Adipocyte (in vitro differentiated cells): ENCODE measurements around the gene AMBRA1.
A peak's percentile ranks its signal among the peaks of the same experiment; 100 is the strongest.

Experiments
- DNase-seq: peaks from one replicate; pipeline ENCODE4 v3.0.0-alpha.2; 2015; ENCODE audit warnings: low read depth
- H3K27me3 ChIP-seq: replicated peaks from 2 replicates; pipeline ENCODE4 v1.7.0; 2013; ENCODE audit warnings: mild to moderate bottlenecking, low read length, moderate library complexity; ENCODE audit not compliant: control insufficient read depth, insufficient read depth
- H3K36me3 ChIP-seq: 2 replicates; pipeline ENCODE4 v1.7.0; 2013; ENCODE audit warnings: low read length, mild to moderate bottlenecking, moderate library complexity; ENCODE audit not compliant: control insufficient read depth, insufficient read depth, severe bottlenecking
- H3K4me1 ChIP-seq: 2 replicates; pipeline ENCODE4 v1.7.0; 2013; ENCODE audit warnings: mild to moderate bottlenecking, low read length, moderate library complexity; ENCODE audit not compliant: control insufficient read depth, insufficient read depth
- H3K4me3 ChIP-seq: 2 replicates; pipeline ENCODE4 v1.7.0; 2013; ENCODE audit warnings: mild to moderate bottlenecking, low read length, moderate library complexity
- H3K9ac ChIP-seq: 2 replicates; pipeline ENCODE4 v1.7.0; 2013; ENCODE audit warnings: mild to moderate bottlenecking, low read length, moderate library complexity
- H3K9me3 ChIP-seq: 2 replicates; pipeline ENCODE4 v1.7.0; 2013; ENCODE audit warnings: mild to moderate bottlenecking, low read length, moderate library complexity; ENCODE audit not compliant: control insufficient read depth

Gene AMBRA1

DNA sequence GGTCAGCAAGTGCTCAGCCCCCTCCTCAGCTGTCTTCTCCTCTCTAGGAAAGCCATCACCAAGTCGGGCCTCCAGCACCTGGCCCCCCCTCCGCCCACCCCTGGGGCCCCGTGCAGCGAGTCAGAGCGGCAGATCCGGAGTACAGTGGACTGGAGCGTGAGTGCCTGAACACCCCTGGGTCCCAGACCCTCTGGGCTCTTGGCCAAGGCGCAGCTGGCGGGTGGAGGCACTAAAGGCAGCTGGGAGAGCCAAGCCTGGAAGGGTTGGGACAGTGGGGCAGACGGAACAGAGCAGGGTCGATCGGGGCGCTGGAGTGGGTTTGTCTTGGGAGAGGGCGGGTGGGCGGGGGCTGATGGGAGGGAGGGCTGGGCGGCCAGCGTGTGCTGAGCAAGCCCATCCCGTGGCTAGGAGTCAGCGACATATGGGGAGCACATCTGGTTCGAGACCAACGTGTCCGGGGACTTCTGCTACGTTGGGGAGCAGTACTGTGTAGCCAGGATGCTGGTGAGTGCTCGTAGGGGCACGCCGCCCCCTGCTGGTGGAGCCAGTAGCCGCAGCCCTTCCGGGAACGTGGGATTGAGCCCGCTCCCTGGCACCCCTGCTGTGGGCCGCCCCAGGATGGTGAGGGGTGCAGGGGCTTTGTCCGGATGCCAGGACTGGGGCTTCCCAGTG lies 226.4 kb downstream of the AMBRA1 start:
- Histone ChIP-seq H3K9ac (no peak overlapping the region), H3K27me3 (no peaks in the 10 kb centered on the region), H3K4me3 (no peak overlapping the region), H3K4me1 (peaks cover 8% of the 10 kb centered on the region), H3K36me3 (peaks cover 21% of the 10 kb centered on the region), H3K9me3 (no peaks in the 10 kb centered on the region)
- peak; percentile 75 for DNase-seq

DNA sequence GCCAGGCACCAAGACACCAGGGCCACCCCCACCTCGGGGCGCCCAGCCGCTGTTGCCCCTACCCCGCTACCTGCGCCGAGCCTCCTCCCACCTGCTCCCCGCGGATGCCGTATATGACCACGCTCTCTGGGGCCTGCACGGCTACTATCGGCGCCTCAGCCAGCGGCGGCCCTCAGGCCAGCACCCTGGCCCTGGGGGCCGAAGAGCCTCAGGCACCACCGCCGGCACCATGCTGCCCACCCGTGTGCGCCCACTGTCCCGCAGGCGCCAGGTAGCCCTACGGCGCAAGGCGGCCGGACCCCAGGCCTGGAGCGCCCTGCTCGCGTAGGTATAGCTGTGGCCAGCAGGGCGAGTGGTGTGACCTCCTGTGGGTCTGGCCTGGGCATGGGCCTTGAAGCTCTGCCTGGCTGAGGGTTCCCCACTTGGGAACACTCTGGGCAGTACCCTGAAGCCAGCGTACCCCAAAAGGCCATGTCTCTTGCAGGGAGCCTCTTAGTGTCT lies 227.1 kb downstream of the AMBRA1 start:
- Histone ChIP-seq H3K4me3 (no peak overlapping the region), H3K9me3 (no peaks in the 10 kb centered on the region), H3K4me1 (peaks cover 9% of the 10 kb centered on the region), H3K36me3 (peaks cover 17% of the 10 kb centered on the region), H3K9ac (no peak overlapping the region), H3K27me3 (no peaks in the 10 kb centered on the region)
- DNase-seq = no peak

DNA sequence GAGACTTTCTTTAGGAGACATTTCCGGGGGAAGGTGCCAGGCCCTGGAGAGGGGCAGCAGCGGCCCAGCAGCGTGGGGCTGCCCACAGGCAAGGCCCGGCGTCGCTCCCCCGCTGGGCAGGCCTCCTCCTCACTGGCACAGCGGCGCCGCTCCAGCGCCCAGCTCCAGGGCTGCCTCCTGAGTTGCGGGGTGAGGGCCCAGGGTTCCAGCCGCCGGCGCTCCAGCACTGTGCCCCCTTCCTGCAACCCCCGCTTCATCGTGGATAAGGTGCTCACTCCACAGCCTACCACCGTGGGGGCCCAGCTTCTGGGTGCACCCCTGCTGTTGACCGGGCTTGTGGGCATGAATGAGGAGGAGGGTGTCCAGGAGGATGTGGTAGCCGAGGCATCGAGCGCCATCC lies 227.6 kb downstream of the AMBRA1 start:
- no peaks in the 10 kb centered on the region for H3K27me3 ChIP-seq
- no peak for DNase-seq
- peaks cover 13% of the 10 kb centered on the region for H3K36me3 ChIP-seq
- H3K4me3 ChIP-seq = no peak overlapping the region
- H3K4me1 ChIP-seq = peaks cover 13% of the 10 kb centered on the region
- H3K9me3 ChIP-seq = no peaks in the 10 kb centered on the region
- H3K9ac ChIP-seq = no peak overlapping the region

DNA sequence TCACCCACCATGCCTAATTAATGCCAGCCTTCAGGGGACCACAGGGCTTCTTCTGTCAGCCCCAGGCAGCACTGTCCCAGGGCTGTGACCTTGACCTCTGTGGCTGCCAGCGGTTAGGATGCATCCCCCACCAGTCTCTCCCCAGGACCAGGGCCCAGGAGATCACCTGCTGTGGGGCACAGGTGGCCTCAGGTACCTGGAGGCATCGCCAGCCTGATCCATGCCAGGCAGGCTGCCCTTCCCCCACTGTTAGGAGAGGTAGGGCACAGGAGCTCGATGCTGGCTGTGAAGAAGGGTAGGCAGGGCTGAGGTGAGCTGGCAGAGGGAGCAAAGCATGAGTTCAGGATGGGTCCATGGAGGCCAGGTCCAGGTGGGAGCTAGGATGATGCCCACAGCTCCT lies 229.0 kb downstream of the AMBRA1 start:
- Histone ChIP-seq H3K9me3 (no peaks in the 10 kb centered on the region), H3K36me3 (peaks cover 6% of the 10 kb centered on the region), H3K4me1 (peaks cover 20% of the 10 kb centered on the region), H3K4me3 (no peak overlapping the region), H3K27me3 (no peaks in the 10 kb centered on the region), H3K9ac (no peak overlapping the region)
- DNase-seq = no peak

DNA sequence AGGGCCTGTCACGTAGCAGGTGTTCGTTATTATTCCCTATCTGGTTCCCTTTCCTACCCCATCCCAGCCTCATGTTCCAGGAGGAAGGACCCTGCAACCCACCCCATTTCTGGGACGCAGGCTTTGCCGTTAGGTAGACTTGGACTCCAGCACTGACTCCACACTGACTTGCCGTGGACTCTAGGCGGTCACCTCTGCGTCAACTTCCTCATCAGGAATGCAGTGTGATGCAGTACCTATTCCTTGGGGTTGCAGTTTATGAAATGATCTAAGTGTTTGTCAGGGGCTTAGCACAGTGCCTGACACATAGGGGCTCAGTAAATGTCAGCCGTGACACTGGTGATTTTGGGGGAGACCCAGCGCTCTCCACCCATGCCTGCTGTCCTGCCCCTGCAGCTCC lies 229.8 kb downstream of the AMBRA1 start:
- Histone ChIP-seq H3K9ac (no peak overlapping the region), H3K27me3 (no peaks in the 10 kb centered on the region), H3K36me3 (peaks cover 5% of the 10 kb centered on the region), H3K4me3 (no peak overlapping the region), H3K4me1 (peaks cover 20% of the 10 kb centered on the region), H3K9me3 (no peaks in the 10 kb centered on the region)
- DNase-seq = no peak

DNA sequence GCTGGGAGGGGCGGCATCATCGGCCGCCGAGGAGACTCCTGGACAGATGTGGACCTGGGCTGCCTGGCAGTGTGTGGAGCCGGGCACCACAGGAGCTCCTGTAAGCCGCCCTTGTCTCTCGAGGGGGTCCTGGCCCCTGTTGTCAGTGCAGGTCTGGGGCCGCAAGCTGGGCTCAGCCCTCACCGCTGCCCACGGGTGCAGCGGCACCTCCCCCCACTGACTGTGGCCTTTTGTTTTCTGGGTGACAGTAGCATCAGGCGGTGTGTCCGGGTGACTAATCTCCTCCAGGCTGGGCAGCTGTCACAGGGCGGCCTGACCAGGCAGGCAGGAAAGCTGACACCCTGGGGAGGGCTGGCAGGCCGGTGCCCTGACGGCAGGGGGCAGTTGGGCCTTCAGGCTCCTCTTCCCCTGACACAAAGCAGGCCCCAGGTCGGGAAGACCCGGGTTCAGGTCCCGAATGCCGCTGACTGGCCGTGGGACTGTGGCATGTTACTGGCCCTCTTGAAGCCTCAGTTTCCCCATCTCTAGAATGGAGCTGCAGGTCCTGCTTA lies 230.3 kb downstream of the AMBRA1 start:
- Histone ChIP-seq H3K4me1 (peaks cover 20% of the 10 kb centered on the region), H3K27me3 (no peaks in the 10 kb centered on the region), H3K4me3 (no peak overlapping the region), H3K36me3 (peaks cover 5% of the 10 kb centered on the region), H3K9me3 (no peaks in the 10 kb centered on the region), H3K9ac (no peak overlapping the region)
- DNase-seq = peak; percentile 30

DNA sequence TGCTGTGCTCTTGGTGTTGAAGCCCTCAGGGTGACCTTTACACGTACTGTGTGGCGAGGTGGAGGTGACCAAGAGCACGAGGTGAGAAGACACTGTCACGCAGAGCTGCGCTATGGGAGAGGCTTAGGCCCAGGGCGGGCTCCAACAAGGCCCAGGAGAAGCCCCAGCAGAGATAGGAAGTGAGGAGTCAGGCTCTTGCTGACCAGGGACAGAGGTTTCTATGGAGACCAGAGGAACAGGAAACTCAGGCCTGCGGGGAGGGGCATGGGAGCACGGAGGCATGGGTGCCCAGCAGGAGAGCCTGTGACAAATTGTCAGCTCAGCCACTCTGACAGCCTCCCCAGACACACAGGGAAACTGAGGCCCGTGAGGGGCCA lies 230.8 kb downstream of the AMBRA1 start:
- peaks cover 20% of the 10 kb centered on the region for H3K4me1 ChIP-seq
- peaks cover 2% of the 10 kb centered on the region for H3K36me3 ChIP-seq
- peak; percentile 41 for DNase-seq
- no peaks in the 10 kb centered on the region for H3K27me3 ChIP-seq
- no peak overlapping the region for H3K4me3 ChIP-seq
- no peaks in the 10 kb centered on the region for H3K9me3 ChIP-seq
- H3K9ac ChIP-seq = no peak overlapping the region

DNA sequence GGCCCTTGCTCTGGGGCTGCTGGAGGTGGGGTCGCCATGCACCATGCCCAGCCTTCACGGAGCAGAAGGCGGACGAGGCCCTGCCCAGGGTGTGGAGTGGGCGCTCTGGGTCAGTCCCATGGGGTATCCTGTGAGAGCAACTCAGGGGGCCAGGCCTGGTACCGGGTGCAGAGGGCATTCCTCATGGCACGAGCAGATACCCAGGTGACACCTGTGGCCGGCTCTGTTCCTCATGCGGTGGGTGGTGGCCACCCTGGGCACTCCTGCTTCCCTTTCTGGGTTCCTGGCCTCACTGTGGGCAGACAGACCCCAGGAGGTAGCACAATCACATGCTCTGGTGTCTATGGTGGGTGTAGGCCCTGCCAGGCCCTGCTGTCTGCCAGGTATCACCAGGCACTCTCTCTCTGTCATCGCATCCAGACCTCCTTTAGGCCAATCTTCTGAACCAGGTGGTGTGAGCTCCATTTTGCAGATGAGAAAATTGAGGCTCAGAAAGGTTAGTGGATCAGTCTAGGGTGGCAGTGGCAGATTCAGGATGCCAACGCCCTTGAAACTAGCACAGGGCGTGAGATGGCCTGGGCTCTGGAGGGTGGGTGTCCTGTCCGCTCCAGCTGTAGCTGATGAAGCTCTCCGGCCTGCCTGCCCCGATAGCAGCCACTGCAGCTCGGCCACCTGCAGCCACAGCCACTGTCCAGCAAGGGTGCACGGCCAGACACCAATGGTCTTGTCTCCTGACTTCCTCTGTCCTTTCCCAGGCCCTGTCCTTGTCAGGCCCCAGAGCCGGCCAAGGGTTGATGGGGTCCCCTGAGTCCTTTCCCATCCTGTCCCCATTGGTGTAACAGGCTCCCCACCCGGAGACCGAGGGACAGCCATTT lies 231.4 kb downstream of the AMBRA1 start:
- H3K27me3 ChIP-seq = no peaks in the 10 kb centered on the region
- no peaks in the 10 kb centered on the region for H3K9me3 ChIP-seq
- no peaks in the 10 kb centered on the region for H3K36me3 ChIP-seq
- H3K9ac ChIP-seq = peak overlapping the region; percentile 41
- no peak for DNase-seq
- no peak overlapping the region for H3K4me3 ChIP-seq
- H3K4me1 ChIP-seq = peaks cover 20% of the 10 kb centered on the region

DNA sequence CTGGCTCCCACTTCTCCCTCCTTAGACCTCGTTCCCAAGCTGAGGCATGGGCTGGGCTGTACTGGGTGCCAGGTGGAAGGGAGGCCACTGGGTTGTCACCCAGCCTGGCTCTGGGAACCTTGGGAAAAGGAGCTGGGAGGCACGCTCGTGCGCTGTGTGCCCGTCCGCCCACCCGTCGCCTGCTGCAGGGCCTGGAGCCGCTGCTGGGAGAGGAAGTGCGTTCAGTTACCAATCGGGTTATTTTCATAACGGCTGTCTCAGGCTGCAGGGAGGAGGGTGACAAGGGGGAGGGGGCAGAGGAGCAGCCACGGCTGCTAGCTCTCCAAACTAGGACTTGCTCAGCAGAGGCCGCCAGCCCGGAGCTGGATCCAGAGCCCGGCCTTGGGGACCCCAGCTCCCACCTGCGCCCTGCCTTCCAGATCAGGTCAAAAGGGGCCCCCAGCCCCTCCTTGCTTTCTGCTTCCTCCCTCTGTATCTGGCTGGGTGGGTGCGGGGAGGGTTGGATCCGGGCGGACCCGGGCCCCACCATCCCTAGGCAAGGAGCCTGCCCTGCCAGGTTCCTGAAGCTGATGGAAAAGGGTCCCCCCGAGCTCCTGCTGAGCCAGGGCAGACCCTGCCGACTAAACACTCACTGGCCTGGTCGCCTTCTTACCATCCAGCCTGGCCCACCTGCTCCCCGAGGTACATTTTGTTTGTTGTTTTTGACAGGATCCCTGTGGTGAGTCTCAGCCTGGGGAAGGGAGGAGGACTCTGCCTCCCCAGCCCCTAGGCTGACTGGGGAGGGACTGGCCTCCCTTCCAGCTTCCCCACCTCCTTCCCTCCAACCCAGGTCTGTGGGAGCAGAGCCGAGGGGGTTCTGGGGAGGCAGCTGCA lies 232.3 kb downstream of the AMBRA1 start:
- H3K36me3 ChIP-seq = no peaks in the 10 kb centered on the region
- peaks cover 26% of the 10 kb centered on the region for H3K4me1 ChIP-seq
- peak overlapping the region; percentile 41 for H3K9ac ChIP-seq
- no peaks in the 10 kb centered on the region for H3K27me3 ChIP-seq
- peak; percentile 18 for DNase-seq
- no peaks in the 10 kb centered on the region for H3K9me3 ChIP-seq
- no peak overlapping the region for H3K4me3 ChIP-seq

DNA sequence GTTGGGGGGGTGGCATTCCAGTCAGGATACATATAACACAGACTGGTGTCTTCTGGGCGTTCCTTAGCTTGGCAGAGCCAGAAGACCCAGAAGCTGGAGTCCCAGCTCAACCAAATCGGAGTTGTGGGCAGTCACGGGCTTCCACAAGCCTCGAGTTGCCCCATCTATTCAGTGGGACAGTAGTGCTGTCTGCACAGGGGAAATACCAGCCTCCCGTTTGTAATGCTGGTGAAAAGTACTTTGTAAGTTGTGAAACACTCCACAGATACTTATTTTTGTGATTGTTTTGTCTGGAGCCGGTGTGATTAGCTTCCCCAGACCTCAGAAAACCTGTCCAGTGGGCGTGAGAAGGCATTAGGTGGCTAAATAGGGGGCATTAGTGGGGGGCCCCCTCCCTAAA lies 232.9 kb downstream of the AMBRA1 start:
- H3K4me3 ChIP-seq = no peak overlapping the region
- H3K36me3 ChIP-seq = peaks cover 3% of the 10 kb centered on the region
- peaks cover 26% of the 10 kb centered on the region for H3K4me1 ChIP-seq
- no peak for DNase-seq
- H3K27me3 ChIP-seq = no peaks in the 10 kb centered on the region
- H3K9ac ChIP-seq = peak overlapping the region; percentile 41
- no peaks in the 10 kb centered on the region for H3K9me3 ChIP-seq
